Left lung (tissue), 10 donors: ENCODE results near the gene FAM83C. TPM values are rescaled to one million over a fixed set of nuclear protein-coding genes. Genes with fewer than 3 reads are reported as not detected.

ENCODE experiments used
- ATAC-seq: fragments of 200-7000 bp; cut with Tn5 transposase; one replicate; pipeline ENCODE4 v1.9.1; 2020; ENCODE audit warnings: moderate library complexity
- DNase-seq, 4 donors: peaks; one replicate each; pipeline ENCODE4 v3.0.0-alpha.2; 2013 to 2020
- H3K27ac ChIP-seq, 2 donors: fragments of 200-600 bp; sonication (generic) in 1 of 2; one replicate each; pipeline versions ENCODE4 v1.5.0 to v1.8.0; 2020 to 2021
- H3K27me3 ChIP-seq, 2 donors: fragments of 200-600 bp; sonication (generic) in 1 of 2; one replicate each; pipeline versions ENCODE4 v1.5.0 to v1.8.0; 2020 to 2021
- H3K36me3 ChIP-seq, 2 donors: fragments of 200-600 bp; sonication (generic) in 1 of 2; one replicate each; pipeline versions ENCODE4 v1.5.0 to v1.8.0; 2020 to 2021
- H3K4me1 ChIP-seq, 2 donors: fragments of 200-600 bp; one replicate each; pipeline ENCODE4 v1.8.0; 2021
- H3K4me3 ChIP-seq, 2 donors: fragments of 200-600 bp; sonication (generic) in 1 of 2; one replicate each; pipeline versions ENCODE4 v1.5.0 to v1.8.0; 2020 to 2021; ENCODE audit warnings: mild to moderate bottlenecking in 1 of 2
- H3K9me3 ChIP-seq, 2 donors: fragments of 200-600 bp; sonication (generic) in 1 of 2; one replicate each; pipeline versions ENCODE4 v1.5.0 to v1.8.0; 2020 to 2021
- CTCF ChIP-seq, 2 donors: fragments of 200-600 bp; sonication (generic) in 1 of 2; IDR thresholded peaks; one replicate each; pipeline versions ENCODE4 v1.5.0 to v1.8.0; 2021; ENCODE audit warnings: antibody characterized with exemption in 2 of 2
- intact Hi-C, 2 donors: fragments of 100-400 bp; cut with DNase I; formaldehyde crosslinking; loops; one replicate each; pipeline versions ENCODE4 v1.11.2 to v1.14.2; 2022
- polyA plus RNA-seq, 6 donors: library from polyadenylated mRNA; unstranded; fragments of 120-200 nt; gene quantifications; one replicate each; pipeline ENCODE4 v1.2.1, GENCODE V29; 2013; ENCODE audit not compliant: insufficient read length in 6 of 6
- total RNA-seq, 2 donors: library from RNA; stranded (reverse); fragmentation: NEBNext Ultra II Directional; extraction: Animal tissue kit (Norgen Biotek cat#: 25700); gene quantifications; one replicate each; pipeline ENCODE4 v1.2.1, GENCODE V29; 2021
- donor health status: DM: no; HTN: yes; CAD: no.
- donor health status: DM: no; HTN: no; CAD: no.

Gene FAM83C
- total and polyA plus RNA-seq, 8 donors = not detected

- TF ChIP-seq CTCF (IDR thresholded peaks at IDR 0.05) = no peak
- Histone ChIP-seq H3K36me3 (no peaks in the 10 kb centered on the region), H3K4me1 (peaks cover 0 to 21% of the 10 kb centered on the region in 2 donors), H3K9me3 (no peaks in the 10 kb centered on the region), H3K27me3 (no peaks in the 10 kb centered on the region), H3K27ac (no peak overlapping the region), H3K4me3 (no peak overlapping the region)
- intact Hi-C loops = loop anchor here in 1 of 2 donors (5.0 kb wide), 1 partner anchor 145 kb away; no protein-coding TSS in a partner anchor
- DNase-seq (no peak), ATAC-seq (no peak)
Observed at GRCh38 chr20:35302421-35303335, 10.5 kb upstream of the FAM83C start.

- no peak overlapping the region for H3K4me3 ChIP-seq
- H3K27ac ChIP-seq = no peak overlapping the region
- no peak for TF ChIP-seq CTCF (IDR thresholded peaks at IDR 0.05)
- ATAC-seq = no peak
- H3K4me1 ChIP-seq = peaks cover 0 to 14% of the 10 kb centered on the region in 2 donors
- intact Hi-C loops = loop anchor here in 1 of 2 donors (5.0 kb wide), 1 partner anchor 146 kb away; no protein-coding TSS in a partner anchor
- DNase-seq = no peak
- H3K9me3 ChIP-seq = no peaks in the 10 kb centered on the region
- H3K36me3 ChIP-seq = no peaks in the 10 kb centered on the region
- H3K27me3 ChIP-seq = peaks cover 0 to 2% of the 10 kb centered on the region in 2 donors
Observed at GRCh38 chr20:35301426-35301825, 9.2 kb upstream of the FAM83C start.

GRCh38 chr20:35300469-35301262 is 8.4 kb upstream of the FAM83C start:
- H3K27ac ChIP-seq = no peak overlapping the region
- H3K27me3 ChIP-seq = peaks cover 0 to 10% of the 10 kb centered on the region in 2 donors
- no peaks in the 10 kb centered on the region for H3K36me3 ChIP-seq
- H3K4me3 ChIP-seq = no peak overlapping the region
- H3K4me1 ChIP-seq = peaks cover 0 to 8% of the 10 kb centered on the region in 2 donors
- ATAC-seq = no peak
- TF ChIP-seq CTCF (IDR thresholded peaks at IDR 0.05) = no peak
- DNase-seq = no peak
- no peaks in the 10 kb centered on the region for H3K9me3 ChIP-seq
- intact Hi-C loops = loop anchor here in 1 of 2 donors (5.0 kb wide), 1 partner anchor 147 kb away; no protein-coding TSS in a partner anchor

- DNase-seq = no peak
- no peak overlapping the region for H3K4me3 ChIP-seq
- no peaks in the 10 kb centered on the region for H3K9me3 ChIP-seq
- H3K27ac ChIP-seq = no peak overlapping the region
- ATAC-seq = no peak
- peaks cover 0 to 8% of the 10 kb centered on the region in 2 donors for H3K4me1 ChIP-seq
- no peaks in the 10 kb centered on the region for H3K36me3 ChIP-seq
- intact Hi-C loops = loop anchor here in 1 of 2 donors (5.0 kb wide), 1 partner anchor 148 kb away; no protein-coding TSS in a partner anchor
- TF ChIP-seq CTCF (IDR thresholded peaks at IDR 0.05) = no peak
- H3K27me3 ChIP-seq = peaks cover 0 to 18% of the 10 kb centered on the region in 2 donors
Observed at GRCh38 chr20:35299780-35300179, 7.6 kb upstream of the FAM83C start.
